Hematopoietic multipotent progenitor cell (in vitro differentiated cells): ENCODE measurements around the gene COL16A1. TPM values are rescaled to one million over a fixed set of nuclear protein-coding genes. Genes with fewer than 3 reads are reported as not detected.

Experiments used
- DNase-seq, 3 donors: peaks; one replicate each; pipeline ENCODE4 v3.0.0-alpha.2; 2011 to 2015; ENCODE audit warnings: low read depth in 2 of 3, low spot score in 2 of 3
- total RNA-seq: library from RNA; depleted of rRNA; stranded (reverse); fragments of >200 nt; gene quantifications from one replicate; pipeline ENCODE4 v1.2.3, GENCODE V29; 2012

Gene COL16A1
- total RNA-seq, 1 donor = 0.54 TPM

GRCh38 chr1:31668303-31668883, 35.4 kb downstream of the COL16A1 start:
- DNase-seq = no peak

- no peak for DNase-seq
Measured at GRCh38 chr1:31667065-31667785, 36.6 kb downstream of the COL16A1 start.

GRCh38 chr1:31666263-31666963, 37.4 kb downstream of the COL16A1 start:
- DNase-seq = no peak

GRCh38 chr1:31665234-31665878, 38.5 kb downstream of the COL16A1 start:
- DNase-seq = no peak

- DNase-seq = no peak
Measured at GRCh38 chr1:31664528-31664927, 39.3 kb downstream of the COL16A1 start.

GRCh38 chr1:31663622-31664452, 40.0 kb downstream of the COL16A1 start:
- peak in 2 of 3 donors; percentile 38 to 48 for DNase-seq

GRCh38 chr1:31662463-31662862, 41.4 kb downstream of the COL16A1 start:
- no peak for DNase-seq

GRCh38 chr1:31661856-31662255, 42.0 kb downstream of the COL16A1 start:
- no peak for DNase-seq

GRCh38 chr1:31660871-31661455, 42.9 kb downstream of the COL16A1 start:
- DNase-seq = no peak

GRCh38 chr1:31659889-31660288, 43.9 kb downstream of the COL16A1 start:
- no peak for DNase-seq

GRCh38 chr1:31658721-31659120, 45.1 kb downstream of the COL16A1 start:
- DNase-seq = no peak

- DNase-seq = no peak
Measured at GRCh38 chr1:31657972-31658510, 45.8 kb downstream of the COL16A1 start.

GRCh38 chr1:31657020-31657804, 46.6 kb downstream of the COL16A1 start:
- DNase-seq = no peak

- no peak for DNase-seq
Measured at GRCh38 chr1:31655756-31656155, 48.1 kb downstream of the COL16A1 start.

GRCh38 chr1:31655104-31655503, 48.7 kb downstream of the COL16A1 start:
- DNase-seq = no peak

- no peak for DNase-seq
Measured at GRCh38 chr1:31654474-31654776, 49.4 kb downstream of the COL16A1 start.

GRCh38 chr1:31653717-31654473, 49.9 kb downstream of the COL16A1 start:
- DNase-seq = no peak

- DNase-seq = no peak
Measured at GRCh38 chr1:31652891-31653499, 50.8 kb downstream of the COL16A1 start.
